Fibroblast of peridontal ligament (primary cell): Measurements from ENCODE around the gene PLXDC1.

Source experiments
- DNase-seq: peaks from one replicate; pipeline ENCODE4 v3.0.0-alpha.2; 2010; ENCODE audit errors: extremely low read depth

The PLXDC1 gene

GRCh38 chr17:39096508-39097149, 54.8 kb downstream of the PLXDC1 start:
- peak; percentile 10 for DNase-seq

- peak; percentile 15 for DNase-seq
Observed at GRCh38 chr17:39095309-39095686, 56.1 kb downstream of the PLXDC1 start.

GRCh38 chr17:39094607-39095308, 56.7 kb downstream of the PLXDC1 start:
- peak; percentile 8 for DNase-seq

GRCh38 chr17:39092692-39093230, 58.7 kb downstream of the PLXDC1 start:
- no peak for DNase-seq

- DNase-seq: no peak
Observed at GRCh38 chr17:39090908-39091665, 60.4 kb downstream of the PLXDC1 start.

- no peak for DNase-seq
Observed at GRCh38 chr17:39090400-39090799, 61.0 kb downstream of the PLXDC1 start.

GRCh38 chr17:39084558-39084957, 66.9 kb downstream of the PLXDC1 start:
- no peak for DNase-seq

- DNase-seq: no peak
Observed at GRCh38 chr17:39083270-39083669, 68.2 kb downstream of the PLXDC1 start.

GRCh38 chr17:39082482-39082881, 69.0 kb downstream of the PLXDC1 start:
- DNase-seq: peak; percentile 87

GRCh38 chr17:39081851-39082250, 69.6 kb downstream of the PLXDC1 start:
- DNase-seq: no peak

GRCh38 chr17:39080421-39081078, 70.9 kb downstream of the PLXDC1 start:
- DNase-seq: peak; percentile 70

GRCh38 chr17:39079836-39080235, 71.6 kb downstream of the PLXDC1 start:
- no peak for DNase-seq

GRCh38 chr17:39077866-39078265, 73.6 kb downstream of the PLXDC1 start:
- no peak for DNase-seq

- DNase-seq: no peak
Observed at GRCh38 chr17:39077252-39077651, 74.2 kb downstream of the PLXDC1 start.

- DNase-seq: no peak
Observed at GRCh38 chr17:39074676-39075075, 76.8 kb downstream of the PLXDC1 start.

GRCh38 chr17:39073916-39074315, 77.5 kb downstream of the PLXDC1 start:
- DNase-seq: no peak

- no peak for DNase-seq
Observed at GRCh38 chr17:39073353-39073752, 78.1 kb downstream of the PLXDC1 start.

GRCh38 chr17:39071573-39071972, 79.9 kb downstream of the PLXDC1 start:
- DNase-seq: no peak

- peak; percentile 70 for DNase-seq
Observed at GRCh38 chr17:39069114-39069756, 82.2 kb downstream of the PLXDC1 start.

GRCh38 chr17:39064819-39065218, 86.6 kb downstream of the PLXDC1 start:
- no peak for DNase-seq

- peak; percentile 82 for DNase-seq
Observed at GRCh38 chr17:39064374-39064773, 87.1 kb downstream of the PLXDC1 start.

GRCh38 chr17:39063681-39064069, 87.8 kb downstream of the PLXDC1 start:
- peak; percentile 42 for DNase-seq
